Activated CD4-positive, alpha-beta memory T cell treated with anti-CD3 and anti-CD28 coated beads, Interleukin-2, amount 10 ng/mL, durations not matched to agents 7 days and 5 days (primary cell): ENCODE measurements around the gene SRSF3. TPM values are rescaled to one million over a fixed set of nuclear protein-coding genes. Genes with fewer than 3 reads are reported as not detected.
"Not testable (repeated sequence)": the region's sequence is repeated elsewhere in the genome, so short reads cannot be mapped to it uniquely, and the experiment has no call there.

Experiments used
- CTCF ChIA-PET: fragments of 350-600 bp; sonication (Branson Sonifier 250); formaldehyde crosslinking; loops from one replicate; lab custom pipeline; 2021; ENCODE audit warnings: antibody characterized with exemption, inconsistent platforms; lab: Charles Lee
- POLR2A ChIA-PET: fragments of 350-600 bp; sonication (Branson Sonifier 250); formaldehyde crosslinking; loops from one replicate; lab custom pipeline; 2021; ENCODE audit warnings: antibody characterized with exemption; lab: Charles Lee
- DNase-seq: peaks from one replicate; pipeline ENCODE4 v3.0.0-alpha.2; 2020
- H3K27ac Mint-ChIP-seq: one replicate; pipeline ENCODE4 v1.8.0; 2021; ENCODE audit warnings: mild to moderate bottlenecking, mixed read lengths
- H3K27me3 Mint-ChIP-seq: one replicate; pipeline ENCODE4 v1.8.0; 2021; ENCODE audit warnings: mixed read lengths
- H3K36me3 Mint-ChIP-seq: one replicate; pipeline ENCODE4 v1.8.0; 2021; ENCODE audit warnings: low read depth, mixed read lengths
- H3K4me1 Mint-ChIP-seq: one replicate; pipeline ENCODE4 v1.8.0; 2021; ENCODE audit warnings: mixed read lengths
- H3K4me3 Mint-ChIP-seq: one replicate; pipeline ENCODE4 v1.8.0; 2021; ENCODE audit warnings: mild to moderate bottlenecking, mixed read lengths
- H3K9me3 Mint-ChIP-seq: one replicate; pipeline ENCODE4 v1.8.0; 2021; ENCODE audit warnings: mixed read lengths
- total RNA-seq, 2 experiments: library from RNA; stranded (reverse); gene quantifications; one replicate each; pipeline ENCODE4 v1.2.3, GENCODE V29; 2021

Gene SRSF3
- total RNA-seq, 2 experiments from 2014 or later, result 384 to 385 TPM

- Mint-ChIP-seq H3K4me3 (no peak overlapping the region), H3K36me3 (peaks cover 82% of the 10 kb centered on the region), H3K27ac (no peak overlapping the region), H3K9me3 (no peaks in the 10 kb centered on the region), H3K27me3 (no peaks in the 10 kb centered on the region), H3K4me1 (peaks cover 47% of the 10 kb centered on the region)
- DNase-seq, result no peak
- CTCF ChIA-PET, result interaction anchor here (0.7 to 3.0 kb wide), 9 partner anchors 9 to 1234 kb away, joined by 3 to 13 read pairs (median 5); no protein-coding TSS in a partner anchor
- POLR2A ChIA-PET, result interaction anchor here (1.6 to 8.9 kb wide), 2 partner anchors 11 to 69 kb away, joined by 3 to 122 read pairs; partner anchors contain the start of genes CDKN1A and SRSF3
These were observed 14.8 kb downstream of the SRSF3 start for GRCh38 chr6:36608788-36609563.

- DNase-seq, result no peak
- H3K27ac Mint-ChIP-seq, result peak overlapping the region; percentile 58
- peaks cover 76% of the 10 kb centered on the region for H3K36me3 Mint-ChIP-seq
- H3K27me3 Mint-ChIP-seq, result no peaks in the 10 kb centered on the region
- ChIA-PET CTCF (interaction anchor here (0.7 to 3.0 kb wide), 8 partner anchors 9 to 1233 kb away, joined by 3 to 13 read pairs (median 4); no protein-coding TSS in a partner anchor), POLR2A (interaction anchor here (0.6 to 8.9 kb wide), 4 partner anchors 12 to 166 kb away, joined by 3 to 122 read pairs (median 4); partner anchors contain the start of genes CDKN1A and SRSF3)
- H3K9me3 Mint-ChIP-seq, result no peaks in the 10 kb centered on the region
- H3K4me3 Mint-ChIP-seq, result no peak overlapping the region
- peaks cover 41% of the 10 kb centered on the region for H3K4me1 Mint-ChIP-seq
These were observed 15.4 kb downstream of the SRSF3 start for GRCh38 chr6:36609582-36609981.

DNA sequence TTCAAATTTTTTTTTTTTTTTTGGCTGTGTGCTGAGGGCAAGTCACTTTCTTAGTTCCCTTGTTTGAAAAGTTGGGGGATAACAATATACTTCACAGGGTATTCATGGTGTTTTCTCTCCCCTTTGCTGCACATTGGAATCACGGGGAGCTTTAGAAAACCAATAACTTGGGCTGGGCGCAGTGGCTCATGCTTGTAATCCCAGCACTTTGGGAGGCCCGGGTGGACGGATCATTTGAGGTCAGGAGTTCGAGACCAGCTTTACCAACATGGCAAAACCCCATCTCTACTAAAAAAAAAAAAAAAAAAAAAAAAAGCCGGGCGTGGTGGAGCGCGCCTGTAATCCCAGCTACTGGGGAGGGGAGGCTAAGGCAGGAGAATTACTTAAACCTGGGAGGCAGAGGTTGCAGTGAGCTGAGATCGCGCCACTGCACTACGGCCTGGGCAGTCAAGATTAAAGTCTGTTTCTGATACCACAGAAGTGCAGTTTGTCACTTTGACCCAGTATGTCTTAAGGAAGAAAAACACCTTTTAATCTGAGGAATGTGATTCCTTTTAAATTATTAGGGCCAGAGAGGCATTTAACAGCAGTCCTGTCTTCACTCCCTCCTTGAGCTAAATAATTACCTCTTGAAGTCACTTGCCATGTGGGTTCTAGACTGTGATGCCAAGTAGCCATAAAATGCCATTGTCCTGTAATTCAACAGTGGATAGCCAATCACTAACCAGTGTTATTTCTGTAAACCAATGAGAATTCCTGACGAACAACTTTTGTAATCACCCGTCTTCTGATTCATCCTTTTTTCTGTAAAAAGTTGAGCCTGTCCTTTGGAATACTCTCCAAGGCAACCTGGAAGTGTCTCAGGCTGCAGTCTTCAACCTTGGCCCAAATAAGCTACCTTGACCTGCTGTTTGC lies 16.1 kb downstream of the SRSF3 start:
- no peaks in the 10 kb centered on the region for H3K27me3 Mint-ChIP-seq
- peaks cover 39% of the 10 kb centered on the region for H3K4me1 Mint-ChIP-seq

GRCh38 chr6:36610956-36611336 lies 16.8 kb downstream of the SRSF3 start:
- Mint-ChIP-seq H3K27me3 (no peaks in the 10 kb centered on the region), H3K27ac (peak overlapping the region; percentile 6), H3K4me1 (peaks cover 35% of the 10 kb centered on the region), H3K4me3 (no peak overlapping the region), H3K36me3 (peaks cover 71% of the 10 kb centered on the region), H3K9me3 (no peaks in the 10 kb centered on the region)
- DNase-seq, result no peak
- POLR2A ChIA-PET, result interaction anchor here (8.9 kb wide), 1 partner anchor 13 kb away, joined by 122 read pairs; the partner anchor contains the start of gene SRSF3
- CTCF ChIA-PET, result interaction anchor here (0.9 to 2.5 kb wide), 4 partner anchors 11 to 242 kb away, joined by 3 to 7 read pairs (median 4); no protein-coding TSS in a partner anchor

More for the DNA sequence above, 16.1 kb downstream of the SRSF3 start:
- ChIA-PET CTCF (interaction anchor here (0.7 to 3.0 kb wide), 4 partner anchors 10 to 1232 kb away, joined by 3 to 13 read pairs (median 5); no protein-coding TSS in a partner anchor), POLR2A (interaction anchor here (0.6 to 8.9 kb wide), 3 partner anchors 13 to 165 kb away, joined by 4 to 122 read pairs (median 4); partner anchors contain the start of gene SRSF3)
- DNase-seq, result no peak
- Mint-ChIP-seq H3K9me3 (no peaks in the 10 kb centered on the region), H3K4me3 (no peak overlapping the region), H3K27ac (peak overlapping the region; percentile 58), H3K36me3 (peaks cover 75% of the 10 kb centered on the region)

GRCh38 chr6:36611679-36612078 lies 17.5 kb downstream of the SRSF3 start:
- H3K4me1 Mint-ChIP-seq, result peaks cover 36% of the 10 kb centered on the region
- not testable (repeated sequence) for H3K9me3 Mint-ChIP-seq, DNase-seq, H3K27ac Mint-ChIP-seq, H3K27me3 Mint-ChIP-seq, H3K4me3 Mint-ChIP-seq
- H3K36me3 Mint-ChIP-seq, result peaks cover 66% of the 10 kb centered on the region
- ChIA-PET CTCF (interaction anchor here (0.6 to 1.3 kb wide), 5 partner anchors 77 to 241 kb away, joined by 3 to 7 read pairs (median 3); no protein-coding TSS in a partner anchor), POLR2A (interaction anchor here (0.7 to 8.9 kb wide), 4 partner anchors 8 to 153 kb away, joined by 3 to 122 read pairs (median 4); partner anchors contain the start of gene SRSF3)

DNA sequence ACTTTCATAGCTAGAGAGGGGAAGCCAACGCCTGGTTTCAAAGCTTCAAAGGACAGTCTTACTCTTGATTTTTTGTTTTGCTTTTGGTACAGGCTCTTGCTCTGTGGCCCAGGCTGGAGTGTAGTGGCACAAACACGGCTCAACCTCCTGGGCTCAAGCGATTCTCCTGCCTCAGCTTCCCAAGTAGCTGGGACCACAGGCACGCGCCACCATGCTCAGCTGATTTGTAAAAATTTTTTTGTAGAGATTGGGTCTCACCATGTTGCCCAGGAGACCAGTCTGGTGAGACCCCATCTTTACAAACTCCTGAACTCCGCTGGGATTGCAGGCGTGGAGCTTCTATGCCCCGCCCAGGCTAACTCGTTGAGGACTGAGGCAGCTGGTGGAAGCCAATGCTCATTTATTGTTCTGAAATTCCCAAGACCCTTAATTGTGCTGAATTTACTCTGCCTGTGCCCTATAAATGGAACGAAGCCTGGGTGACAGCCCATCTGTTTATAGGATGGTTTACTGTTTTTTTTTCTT lies 18.0 kb downstream of the SRSF3 start:
- CTCF ChIA-PET, result interaction anchor here (0.6 to 1.3 kb wide), 7 partner anchors 76 to 241 kb away, joined by 3 to 7 read pairs (median 3); no protein-coding TSS in a partner anchor
- H3K27me3 Mint-ChIP-seq, result no peaks in the 10 kb centered on the region
- peaks cover 39% of the 10 kb centered on the region for H3K4me1 Mint-ChIP-seq
- H3K9me3 Mint-ChIP-seq, result no peaks in the 10 kb centered on the region
- H3K4me3 Mint-ChIP-seq, result no peak overlapping the region
- DNase-seq, result no peak
- H3K36me3 Mint-ChIP-seq, result peaks cover 63% of the 10 kb centered on the region
- H3K27ac Mint-ChIP-seq, result no peak overlapping the region
- POLR2A ChIA-PET, result interaction anchor here (0.5 to 8.9 kb wide), 5 partner anchors 9 to 178 kb away, joined by 3 to 122 read pairs (median 4); partner anchors contain the start of gene SRSF3

GRCh38 chr6:36613200-36613995 lies 19.2 kb downstream of the SRSF3 start:
- ChIA-PET CTCF (interaction anchor here (1.0 to 6.1 kb wide), 3 partner anchors 143 to 156 kb away, joined by 3 to 174 read pairs (median 3); no protein-coding TSS in a partner anchor), POLR2A (interaction anchor here (8.9 kb wide), 1 partner anchor 16 kb away, joined by 122 read pairs; the partner anchor contains the start of gene SRSF3)
- Mint-ChIP-seq H3K36me3 (peaks cover 51% of the 10 kb centered on the region), H3K4me1 (peaks cover 37% of the 10 kb centered on the region), H3K27ac (peak overlapping the region; percentile 33), H3K4me3 (no peak overlapping the region), H3K9me3 (no peaks in the 10 kb centered on the region), H3K27me3 (no peaks in the 10 kb centered on the region)
- DNase-seq, result no peak

DNA sequence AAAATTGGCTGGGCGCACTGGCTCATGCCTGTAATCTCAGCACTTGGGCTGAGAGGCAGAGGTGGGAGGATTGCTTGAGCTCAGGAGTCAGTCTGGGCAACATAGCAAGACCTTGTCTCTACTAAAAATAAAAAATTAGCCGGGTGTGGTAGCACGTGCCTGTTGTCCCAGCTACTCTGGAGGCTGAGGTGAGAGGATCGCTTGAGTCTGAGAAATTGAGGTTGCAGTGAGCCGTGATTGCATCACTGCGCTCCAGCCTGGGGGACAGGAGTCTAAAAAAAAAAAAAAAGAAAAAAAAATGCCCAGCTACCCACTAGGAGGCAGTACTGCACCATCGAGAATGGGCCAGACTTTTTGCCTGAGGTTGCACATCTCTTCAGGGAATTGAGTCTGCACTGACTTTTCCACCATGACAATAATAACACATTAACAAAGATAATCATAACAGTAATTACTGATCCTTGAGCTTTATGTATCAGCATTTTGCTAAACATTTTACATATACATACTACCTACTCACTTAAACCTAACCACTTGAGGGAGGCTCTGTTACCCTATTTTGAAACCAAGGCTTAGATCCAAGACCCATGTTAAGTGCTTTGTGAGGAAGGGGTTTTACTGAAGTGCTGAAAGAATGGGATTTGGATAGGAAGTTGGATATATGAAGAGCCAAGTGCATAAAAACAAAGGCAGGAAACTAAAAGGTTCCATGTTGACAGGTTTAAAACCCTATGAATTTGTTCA lies 21.0 kb downstream of the SRSF3 start:
- CTCF ChIA-PET, result interaction anchor here (0.6 to 6.1 kb wide), 54 partner anchors 8 to 689 kb away, joined by 3 to 174 read pairs (median 4); partner anchors contain the start of genes CDKN1A and PPIL1
- Mint-ChIP-seq H3K9me3 (no peaks in the 10 kb centered on the region), H3K27ac (peak overlapping the region; percentile 12), H3K4me1 (peaks cover 33% of the 10 kb centered on the region), H3K4me3 (no peak overlapping the region), H3K36me3 (peaks cover 40% of the 10 kb centered on the region), H3K27me3 (no peaks in the 10 kb centered on the region)
- POLR2A ChIA-PET, result interaction anchor here (0.8 to 2.4 kb wide), 9 partner anchors 8 to 168 kb away, joined by 3 to 10 read pairs (median 5); partner anchors contain the start of gene CDKN1A
- DNase-seq, result peak; percentile 50

- H3K4me1 Mint-ChIP-seq, result peaks cover 25% of the 10 kb centered on the region
- no peak overlapping the region for H3K27ac Mint-ChIP-seq
- ChIA-PET POLR2A (interaction anchor here (2.4 kb wide), 1 partner anchor 11 kb away, joined by 10 read pairs; no protein-coding TSS in a partner anchor), CTCF (interaction anchor here (0.8 to 6.1 kb wide), 4 partner anchors 107 to 149 kb away, joined by 3 to 174 read pairs (median 12); no protein-coding TSS in a partner anchor)
- H3K9me3 Mint-ChIP-seq, result no peaks in the 10 kb centered on the region
- no peak overlapping the region for H3K4me3 Mint-ChIP-seq
- H3K27me3 Mint-ChIP-seq, result no peaks in the 10 kb centered on the region
- peaks cover 27% of the 10 kb centered on the region for H3K36me3 Mint-ChIP-seq
- DNase-seq, result no peak
These were observed 22.8 kb downstream of the SRSF3 start for GRCh38 chr6:36616893-36617521.
